NCI-H2196 (cell line): ENCODE results near the gene AVL9.
"Not testable (repeated sequence)": the region's sequence is repeated elsewhere in the genome, so short reads cannot be mapped to it uniquely, and the experiment has no call there.

Experiments
- DNase-seq: peaks from one replicate; lab custom pipeline; 2025; ENCODE audit not compliant: unreplicated experiment; lab: John Stamatoyannopoulos, UW

Gene AVL9

DNA sequence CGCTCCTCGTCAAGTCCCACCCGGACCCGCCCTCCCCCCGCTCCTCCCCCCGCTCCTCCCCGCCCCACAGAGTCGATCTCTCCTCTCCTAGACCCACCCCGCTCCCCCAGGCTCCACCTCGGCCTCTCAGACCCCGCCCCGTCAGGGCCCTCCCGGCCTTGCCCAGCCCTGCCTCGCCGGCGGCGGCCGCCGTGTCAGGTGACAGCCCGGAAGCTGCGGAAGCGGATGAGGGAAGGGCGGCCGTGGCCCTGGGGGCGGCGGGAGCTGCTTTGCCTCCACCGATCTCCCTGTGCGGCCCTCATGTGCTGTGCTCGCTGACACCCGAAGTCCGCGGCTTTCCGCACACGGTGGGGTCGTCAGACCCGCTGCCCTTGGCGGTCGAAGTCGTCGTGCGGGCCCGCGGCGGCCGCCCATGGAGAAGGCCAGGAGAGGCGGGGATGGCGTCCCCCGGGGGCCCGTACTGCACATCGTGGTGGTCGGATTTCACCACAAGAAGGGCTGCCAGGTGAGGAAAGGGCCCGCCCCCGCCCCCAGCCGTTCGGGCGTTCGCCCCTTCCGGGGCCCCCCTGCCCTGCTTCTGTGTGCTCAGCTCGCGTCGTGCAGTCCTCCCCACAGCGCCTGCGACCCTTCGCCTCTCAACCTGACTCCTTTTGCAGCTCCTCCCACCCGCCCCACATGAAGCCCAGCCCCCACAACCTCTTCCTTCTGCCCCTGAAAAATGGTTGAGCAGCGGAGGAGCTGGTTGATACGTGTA, at the start of gene AVL9:
Gene AVL9, plus strand, starts transcription at position 192 of the 754 bp plus-strand sequence. Its CDS starts 221 bp downstream, at position 413.
- DNase-seq: peak; percentile 96

DNA sequence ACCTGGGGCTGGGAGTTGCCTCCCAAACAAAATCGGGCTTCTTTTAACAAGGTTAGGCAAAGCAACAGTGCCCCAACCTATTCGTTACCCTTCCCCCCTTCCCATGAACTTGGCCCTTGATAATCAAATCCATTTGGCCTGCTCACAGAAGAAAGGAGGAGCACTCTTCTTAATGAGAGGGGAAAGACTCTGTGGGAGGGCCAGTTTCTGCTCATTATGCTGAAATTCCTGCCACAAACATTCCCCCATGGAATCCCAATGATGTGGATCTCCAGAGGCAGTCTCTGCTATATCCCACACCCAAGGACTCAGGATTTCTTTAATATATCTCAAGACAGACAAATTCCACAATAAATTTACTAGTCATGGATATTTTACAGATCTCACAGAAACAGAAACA, 48.1 kb upstream of the AVL9 start:
- no peak for DNase-seq

DNA sequence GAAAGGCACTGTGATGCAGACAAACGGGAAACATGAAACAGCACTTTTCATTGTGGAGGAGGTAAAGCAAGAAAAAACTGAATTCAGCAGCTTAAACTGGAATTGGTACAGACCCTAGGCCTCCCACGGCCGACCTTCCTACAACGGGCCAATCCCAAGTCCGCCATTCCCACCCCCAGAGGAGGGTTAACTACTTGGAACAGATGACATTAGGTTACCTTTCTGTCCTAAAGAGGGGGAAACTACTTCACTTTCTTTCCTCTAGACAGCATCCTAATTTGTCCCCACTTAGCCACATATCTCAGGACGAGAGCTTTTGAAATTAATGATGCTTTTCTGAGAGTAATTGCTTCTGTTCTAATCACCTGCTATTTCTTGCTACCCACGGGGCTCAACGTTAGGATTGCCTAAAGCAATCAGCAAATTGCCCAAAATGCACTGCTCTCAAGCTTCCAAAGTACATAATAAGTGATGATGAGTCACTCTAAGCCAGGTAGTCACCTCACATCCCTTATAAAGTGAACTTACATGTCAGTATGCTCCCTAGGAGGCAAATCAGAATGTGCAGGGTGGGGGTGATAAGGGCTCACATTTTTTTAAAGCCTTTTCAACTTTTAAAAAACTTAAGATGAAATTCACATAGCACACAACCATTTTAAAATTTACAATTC, 41.8 kb upstream of the AVL9 start:
- DNase-seq: no peak

DNA sequence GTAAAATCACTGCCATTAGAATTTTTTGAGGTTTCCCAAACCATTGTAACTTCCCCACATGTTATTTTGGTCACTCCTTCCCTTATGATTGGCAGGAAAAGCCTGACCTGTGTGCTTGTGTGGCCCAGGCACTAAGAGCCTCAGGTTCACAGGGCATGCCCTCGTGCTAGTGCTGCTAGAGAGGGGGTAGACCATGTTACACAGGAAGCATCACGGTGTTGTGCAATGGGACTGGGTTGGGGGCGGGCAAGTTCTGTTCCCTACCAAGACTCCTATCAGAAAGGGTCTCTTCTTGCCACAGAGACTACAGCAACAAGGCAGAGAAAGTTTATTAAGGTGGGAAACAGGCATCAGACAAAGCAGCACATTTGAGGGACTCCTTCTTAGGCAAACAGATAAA, 37.3 kb upstream of the AVL9 start:
- DNase-seq: no peak

DNA sequence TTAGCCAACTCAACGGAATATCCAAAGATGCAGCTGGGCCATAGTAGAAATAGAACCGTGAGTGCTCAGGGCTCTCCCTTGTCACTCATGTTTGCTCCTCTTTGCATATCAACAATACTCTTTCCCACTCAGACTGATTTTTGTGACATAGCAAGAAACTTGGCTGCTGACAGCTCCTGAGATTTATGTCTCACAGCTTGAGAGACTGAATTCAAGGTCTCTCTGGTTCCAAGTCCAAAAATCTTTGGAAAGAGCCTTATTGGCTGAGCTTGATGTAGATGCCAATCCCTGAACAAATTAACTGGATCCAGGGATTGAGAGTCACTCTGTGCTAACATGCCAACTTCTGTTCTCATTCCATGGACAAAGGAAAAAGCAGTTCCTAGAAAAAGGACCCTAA, 35.5 kb upstream of the AVL9 start:
- DNase-seq: no peak

DNA sequence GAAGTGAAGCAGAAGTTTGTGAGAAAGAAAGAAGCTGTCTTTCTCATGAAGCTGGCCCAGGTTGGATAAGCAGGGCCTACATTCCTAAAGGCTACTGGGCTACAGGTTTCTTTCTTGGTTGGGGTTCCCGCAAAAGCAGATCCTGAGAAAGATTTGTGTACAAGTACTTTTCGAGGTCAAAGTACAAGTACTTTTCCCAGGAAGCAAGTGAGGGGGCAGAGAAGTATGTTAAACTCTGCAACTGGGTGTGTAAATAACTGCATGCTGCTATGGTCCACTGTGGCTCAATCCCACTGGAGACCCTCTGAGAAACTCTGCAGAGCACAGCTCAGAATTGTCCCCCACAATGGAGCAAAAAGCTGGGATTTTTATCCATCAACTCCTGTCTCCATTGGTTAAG, 33.8 kb upstream of the AVL9 start:
- no peak for DNase-seq

DNA sequence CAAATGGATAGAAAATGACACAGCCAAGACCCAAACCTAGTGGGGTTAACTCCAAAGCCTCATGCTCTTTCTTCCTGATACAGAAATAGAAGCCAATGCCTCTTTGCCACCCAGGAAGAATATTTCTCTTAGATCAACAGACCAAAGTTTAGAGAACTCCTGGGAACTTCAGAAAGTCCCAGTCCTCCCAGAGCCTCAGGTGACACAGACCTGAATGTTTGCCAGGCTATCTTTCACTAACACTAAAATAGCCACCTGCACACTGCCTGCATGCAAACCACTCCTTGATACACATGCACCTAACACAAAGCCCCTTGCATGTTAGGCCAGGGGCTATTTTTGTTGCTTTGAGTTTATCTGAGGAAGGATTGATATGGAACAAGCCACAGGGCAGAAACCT, 32.8 kb upstream of the AVL9 start:
- DNase-seq: no peak

DNA sequence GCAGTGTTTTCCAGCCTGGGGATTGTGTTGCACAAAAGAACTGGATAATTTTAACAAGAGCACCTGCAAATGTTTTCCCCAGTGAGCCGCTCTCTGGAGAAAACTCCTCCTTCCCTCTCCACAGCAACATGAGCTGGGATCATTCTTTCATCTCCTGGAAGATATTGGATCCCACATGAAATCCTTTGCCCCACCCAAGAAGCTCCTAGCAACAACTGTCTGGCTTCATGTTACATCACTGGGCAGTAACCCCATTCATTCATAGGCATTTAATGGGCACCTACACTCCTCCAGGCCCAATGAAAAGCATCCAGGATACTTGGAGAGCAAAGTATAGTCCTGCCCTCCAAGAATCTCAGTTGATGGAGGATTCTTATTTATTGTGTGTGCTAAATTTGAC, 32.3 kb upstream of the AVL9 start:
- no peak for DNase-seq

DNA sequence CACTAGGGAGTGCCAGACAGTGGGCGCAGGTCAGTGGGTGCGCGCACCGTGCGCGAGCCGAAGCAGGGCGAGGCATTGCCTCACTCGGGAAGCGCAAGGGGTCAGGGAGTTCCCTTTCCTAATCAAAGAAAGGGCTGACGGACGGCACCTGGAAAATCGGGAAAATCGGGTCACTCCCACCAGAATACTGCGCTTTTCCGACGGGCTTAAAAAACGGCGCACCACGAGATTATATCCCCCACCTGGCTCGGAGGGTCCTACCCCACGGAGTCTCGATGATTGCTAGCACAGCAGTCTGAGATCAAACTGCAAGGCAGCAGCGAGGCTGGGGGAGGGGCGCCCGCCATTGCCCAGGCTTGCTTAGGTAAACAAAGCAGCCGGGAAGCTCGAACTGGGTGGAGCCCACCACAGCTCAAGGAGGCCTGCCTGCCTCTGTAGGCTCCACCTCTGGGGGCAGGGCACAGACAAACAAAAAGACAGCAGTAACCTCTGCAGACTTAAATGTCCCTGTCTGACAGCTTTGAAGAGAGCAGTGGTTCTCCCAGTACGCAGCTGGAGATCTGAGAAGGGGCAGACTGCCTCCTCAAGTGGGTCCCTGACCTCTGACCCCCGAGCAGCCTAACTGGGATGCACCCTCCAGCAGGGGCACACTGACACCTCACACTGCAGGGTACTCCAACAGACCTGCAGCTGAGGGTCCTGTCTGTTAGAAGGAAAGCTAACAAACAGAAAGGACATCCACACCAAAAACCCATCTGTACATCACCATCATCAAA, 30.5 kb upstream of the AVL9 start:
- not testable (repeated sequence) for DNase-seq

DNA sequence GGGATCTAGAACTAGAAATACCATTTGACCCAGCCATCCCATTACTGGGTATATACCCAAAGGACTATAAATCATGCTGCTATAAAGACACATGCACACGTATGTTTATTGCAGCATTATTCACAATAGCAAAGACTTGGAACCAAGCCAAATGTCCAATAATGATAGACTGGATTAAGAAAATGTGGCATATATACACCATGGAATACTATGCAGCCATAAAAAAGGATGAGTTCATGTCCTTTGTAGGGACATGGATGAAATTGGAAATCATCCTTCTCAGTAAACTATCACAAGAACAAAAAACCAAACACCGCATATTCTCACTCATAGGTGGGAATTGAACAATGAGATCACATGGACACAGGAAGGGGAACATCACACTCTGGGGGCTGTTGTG, 25.3 kb upstream of the AVL9 start:
- DNase-seq: not testable (repeated sequence)

DNA sequence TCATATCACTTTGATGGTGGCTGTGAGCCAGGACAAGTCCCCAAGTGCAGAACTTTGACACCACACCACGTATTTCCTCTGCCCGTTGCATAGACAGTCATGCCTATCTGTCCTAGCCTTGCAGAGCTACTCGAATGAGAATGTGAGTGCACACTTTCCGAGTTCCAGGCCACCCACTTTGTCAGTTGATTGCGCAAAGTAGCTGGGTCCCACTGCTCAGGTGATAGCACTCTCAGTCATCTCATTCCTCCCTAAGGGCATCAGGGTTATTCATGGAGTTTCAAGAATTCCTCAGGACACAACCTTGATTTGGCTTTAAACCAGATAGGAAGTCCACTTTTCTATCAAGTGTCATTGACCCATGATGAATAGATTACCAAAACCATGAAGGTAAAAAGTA, 24.4 kb upstream of the AVL9 start:
- DNase-seq: no peak

DNA sequence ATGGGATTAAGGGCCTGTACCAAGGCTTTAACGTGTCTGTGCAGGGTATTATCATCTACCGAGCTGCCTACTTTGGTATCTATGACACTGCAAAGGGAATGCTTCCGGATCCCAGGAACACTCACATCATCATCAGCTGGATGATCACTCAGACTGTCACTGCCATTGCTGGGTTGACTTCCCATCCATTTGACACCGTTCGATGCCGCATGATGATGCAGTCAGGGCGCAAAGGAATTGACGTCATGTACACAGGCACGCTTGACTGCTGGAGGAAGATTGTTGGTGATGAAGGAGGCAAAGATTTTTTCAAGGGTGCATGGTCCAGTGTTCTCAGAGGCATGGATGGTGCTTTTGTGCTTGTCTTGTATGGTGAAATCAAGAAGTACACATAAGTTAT, 23.3 kb upstream of the AVL9 start:
- no peak for DNase-seq

DNA sequence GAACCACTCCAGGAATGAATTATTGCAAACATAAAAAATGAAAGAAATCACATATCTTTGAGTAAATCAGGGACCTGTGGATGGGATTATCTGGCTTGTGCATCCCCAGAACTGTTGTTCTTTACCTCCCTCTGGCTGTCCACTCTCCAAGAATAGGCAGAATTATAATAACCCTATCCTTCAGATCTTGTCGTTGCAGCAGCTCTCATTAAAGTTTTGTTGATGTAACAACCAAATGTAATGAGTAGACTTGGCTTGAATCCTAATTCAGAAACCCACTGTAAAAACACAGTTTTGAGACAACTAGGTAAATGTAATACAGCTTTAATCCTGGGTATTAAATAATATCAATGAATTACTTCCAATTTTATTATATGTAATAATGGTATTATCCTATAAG, 21.3 kb upstream of the AVL9 start:
- DNase-seq: no peak

DNA sequence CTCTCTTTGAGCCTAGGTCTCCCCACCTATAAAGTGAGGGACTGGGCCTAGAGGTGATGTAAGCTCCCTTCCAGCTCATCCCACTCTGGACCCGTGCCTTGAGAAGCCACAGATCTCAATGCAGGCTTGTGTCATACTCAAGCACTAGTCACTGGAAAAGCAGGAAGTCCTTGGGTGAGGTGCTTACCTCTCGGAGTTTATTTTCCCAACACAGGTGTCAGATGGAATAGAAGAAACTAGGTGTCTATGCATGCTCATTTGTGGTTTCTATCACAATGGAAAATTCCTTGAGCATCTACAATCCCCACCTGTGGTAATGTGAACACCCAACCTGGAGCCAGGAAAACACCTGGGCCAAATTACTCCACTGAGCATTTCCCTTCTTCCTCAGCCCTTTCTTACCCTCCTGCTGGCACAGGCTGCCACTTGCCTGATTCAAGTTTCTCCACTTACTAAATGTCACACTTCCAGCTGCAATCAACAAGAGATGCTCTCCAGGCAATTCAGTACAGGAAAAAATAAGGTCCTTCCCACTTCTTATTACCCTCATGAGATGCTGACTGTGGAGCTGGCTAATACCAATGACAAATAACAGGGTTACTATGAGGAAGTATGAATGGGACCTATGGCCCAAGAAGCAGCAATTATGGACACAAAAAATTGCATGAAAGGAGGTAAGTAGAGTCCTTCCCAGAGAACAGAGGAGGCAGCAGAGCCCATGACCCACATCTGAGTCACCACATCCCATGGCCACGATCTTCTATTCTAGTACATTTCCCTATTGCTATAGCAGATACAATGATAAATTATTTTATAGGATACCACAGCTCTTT, 18.3 kb upstream of the AVL9 start:
- DNase-seq: peak; percentile 38

DNA sequence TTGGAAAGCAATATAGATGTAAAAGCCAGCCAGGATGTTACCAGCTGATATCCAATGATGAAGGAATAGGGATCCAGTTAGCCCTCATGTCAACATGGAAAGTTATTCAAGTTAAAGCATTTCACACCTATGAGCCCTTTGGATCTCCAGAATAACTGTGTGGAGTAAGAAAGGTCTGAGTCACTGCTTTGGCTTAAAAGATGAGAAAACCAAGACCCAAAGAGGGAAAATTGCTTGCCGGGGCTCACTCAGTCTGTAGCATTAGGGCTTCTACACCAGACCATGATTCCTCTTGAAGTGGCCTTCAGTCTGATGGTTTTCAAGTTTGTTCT, 17.7 kb upstream of the AVL9 start:
- no peak for DNase-seq

DNA sequence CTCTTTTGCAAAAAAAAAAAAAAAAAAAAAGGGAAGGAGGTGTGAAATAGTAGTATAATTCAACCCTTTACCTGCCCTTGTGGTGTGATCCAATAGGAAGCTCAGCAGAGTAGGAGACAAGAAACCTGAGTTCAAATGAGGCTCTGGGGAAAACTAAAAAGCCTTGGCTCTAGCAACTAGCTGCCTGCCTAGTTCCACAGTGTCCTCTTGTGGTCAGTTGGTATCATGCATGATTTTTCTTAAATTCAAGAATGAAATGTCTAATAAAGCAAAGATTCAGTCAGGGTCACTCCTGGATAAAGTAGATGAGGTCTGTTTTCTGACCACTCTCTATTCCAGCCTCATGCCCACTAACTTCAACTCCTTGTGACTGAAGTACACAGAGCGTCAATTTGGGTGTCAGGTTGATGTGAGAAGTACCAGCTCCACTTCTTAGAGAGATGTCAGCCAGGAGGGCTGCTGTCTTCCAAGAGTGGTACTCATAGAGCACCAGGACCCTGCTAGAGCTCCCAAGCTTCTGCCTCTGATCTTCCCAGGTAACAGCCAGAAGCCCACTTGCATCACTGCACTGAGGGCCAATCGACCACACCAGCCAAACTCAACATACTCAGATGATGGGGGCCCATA, 15.6 kb upstream of the AVL9 start:
- DNase-seq: peak; percentile 55

DNA sequence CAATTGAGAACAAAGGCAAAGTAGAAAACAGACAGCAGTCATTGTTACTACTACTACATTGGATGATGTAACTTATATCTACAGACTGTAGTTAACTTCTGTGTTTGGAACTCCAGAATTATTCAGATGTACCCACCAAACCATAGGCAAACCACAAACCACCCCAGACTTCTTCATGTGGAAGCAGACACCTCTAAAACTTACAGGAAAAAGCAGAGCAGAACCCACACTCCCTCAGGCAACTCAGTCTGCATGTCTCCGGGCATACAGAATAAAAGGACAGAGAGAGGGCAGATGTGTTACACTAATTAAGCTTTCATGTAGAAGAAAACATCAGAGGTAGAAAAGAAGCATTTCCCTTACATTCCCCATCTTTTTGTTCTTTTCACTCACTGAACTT, 14.1 kb upstream of the AVL9 start:
- DNase-seq: no peak

DNA sequence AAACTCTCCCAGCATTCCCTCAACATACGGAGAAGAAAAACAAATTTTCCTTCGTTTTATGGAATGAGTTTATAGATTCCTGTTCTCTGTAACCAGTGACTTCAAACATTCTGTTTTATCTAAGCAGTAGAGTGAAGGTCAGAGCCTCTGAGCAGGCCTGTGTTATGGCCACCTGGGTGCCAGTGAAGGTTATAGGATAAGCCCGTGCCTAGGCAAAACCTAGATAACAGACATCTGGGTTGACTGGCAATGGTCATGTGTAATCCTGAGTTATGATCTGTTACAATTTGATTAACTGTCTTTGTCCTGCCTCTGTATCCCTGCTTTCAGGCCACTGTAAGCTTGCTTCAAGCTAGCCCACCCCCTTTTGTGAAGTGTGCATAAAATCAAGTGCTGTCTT, 13.4 kb upstream of the AVL9 start:
- no peak for DNase-seq

DNA sequence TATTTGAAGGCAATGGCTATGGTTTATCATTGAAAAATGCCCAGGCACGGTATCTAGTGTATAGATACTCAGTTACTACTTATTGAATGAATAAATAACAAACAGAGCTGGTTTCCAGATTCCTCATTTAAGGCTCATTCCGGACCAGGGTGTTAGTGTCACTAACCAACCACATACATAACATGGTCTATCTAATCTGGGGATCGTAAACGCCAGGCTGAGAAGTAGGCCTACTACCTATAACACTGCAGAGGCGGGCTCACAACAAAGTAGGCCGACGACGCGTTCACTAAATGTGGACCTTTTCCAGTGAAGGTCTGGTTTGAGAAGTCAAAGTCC, 5.5 kb upstream of the AVL9 start:
- no peak for DNase-seq

DNA sequence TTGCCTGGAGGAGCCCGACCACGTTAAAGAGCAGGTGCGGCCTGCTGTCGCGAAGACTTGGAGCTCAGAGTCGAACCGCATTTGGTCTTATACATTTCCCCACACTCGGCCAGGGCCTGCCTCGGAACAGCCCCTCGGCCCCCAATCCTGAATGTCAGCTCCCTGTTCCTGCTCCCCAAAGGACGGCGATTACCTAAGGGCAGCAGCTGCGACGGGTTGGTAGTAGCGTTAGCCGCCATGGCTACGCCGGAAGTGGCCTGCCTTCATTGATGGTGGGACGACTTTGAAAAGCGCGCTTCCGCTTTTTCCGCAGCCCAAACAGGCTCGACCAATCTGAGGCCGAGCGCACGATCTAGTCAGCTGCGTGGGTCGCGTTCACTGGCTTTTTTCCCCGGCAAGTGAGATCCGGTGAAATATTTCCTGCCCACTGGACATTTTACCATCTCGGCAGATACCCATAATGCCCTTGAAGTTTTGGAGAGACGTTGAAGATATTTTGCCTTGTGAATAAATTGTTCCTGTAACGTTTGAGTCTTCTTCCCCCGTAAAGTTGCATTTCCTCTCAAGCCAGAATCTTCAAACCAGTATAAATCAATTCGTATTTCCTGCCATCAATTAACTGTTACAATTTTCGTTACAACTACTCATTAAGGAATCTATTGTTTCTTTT, 5.0 kb upstream of the AVL9 start, which contains the start of gene LSM5:
Gene LSM5, minus strand, starts transcription at position 254 of the 670 bp plus-strand sequence. Its CDS starts 15 bp downstream, at position 239.
- DNase-seq: peak; percentile 94
